HCT116 (cell line): ENCODE measurements around the gene ZBTB6. TPM values are rescaled to one million over a fixed set of nuclear protein-coding genes. Genes with fewer than 3 reads are reported as not detected.

ENCODE experiments used
- ATAC-seq: fragments of 200-7000 bp; cut with Tn5 transposase; 2 replicates; pipeline ENCODE4 v1.9.1; 2020; ENCODE audit warnings: mild to moderate bottlenecking, moderate library complexity
- BruUV-seq: library from RNA; stranded (reverse); fragments of 400-500 nt; replicated peaks from 2 replicates; lab custom pipeline; 2021; lab: Mats Ljungman, UMichigan
- CTCF ChIA-PET: fragments of 300-600 bp; sonication (Branson Sonifier 250); formaldehyde crosslinking; loops from one replicate; lab custom pipeline; 2021; ENCODE audit warnings: antibody characterized with exemption; lab: Charles Lee
- POLR2A ChIA-PET: fragments of 300-600, 350-600 bp; sonication (Branson Sonifier 250); formaldehyde crosslinking; loops from one replicate; lab custom pipeline; 2021; ENCODE audit warnings: antibody characterized with exemption; lab: Charles Lee
- RAD21 ChIA-PET, 2 experiments: fragments of 300-600 bp; sonication (Branson Sonifier 250); formaldehyde crosslinking; loops; one replicate each; lab custom pipeline; 2023; ENCODE audit warnings: low total read pairs in 2 of 2; ENCODE audit not compliant: uncharacterized antibody in 2 of 2, unreplicated experiment in 2 of 2, low non-redundant PET in 1 of 2; lab: Charles Lee
- DNase-seq: peaks from one replicate; pipeline ENCODE4 v3.0.0-alpha.2; 2010; ENCODE audit warnings: low read depth, low spot score
- H2AFZ ChIP-seq: fragments of 200-600 bp; shearing (Covaris generic), sonication (generic); 2 replicates; pipeline ENCODE4 v1.6.1; 2017; ENCODE audit warnings: low read depth, mixed run types, mixed read lengths, antibody characterized with exemption, low read length; ENCODE audit not compliant: poor library complexity, severe bottlenecking
- H3K27ac ChIP-seq: 2 replicates; pipeline ENCODE4 v1.5.1; 2012; ENCODE audit warnings: low read depth, low read length
- H3K27me3 ChIP-seq: fragments of 200-600 bp; sonication (generic); 2 replicates; pipeline ENCODE4 v1.6.1; 2016; ENCODE audit warnings: mixed run types, low read length, mixed read lengths; ENCODE audit not compliant: insufficient read depth
- H3K36me3 ChIP-seq, 2 experiments: fragments of 200-500 bp in 1 of 2; fragments of 200-600 bp in 1 of 2; sonication (Bioruptor generic) in 1 of 2; sonication (generic) in 1 of 2; 2 replicates each; pipeline versions ENCODE4 v1.5.1 to v1.6.1; 2014 to 2016; ENCODE audit warnings: low read length in 2 of 2, inconsistent platforms in 1 of 2, mixed read lengths in 1 of 2, mixed run types in 1 of 2; ENCODE audit not compliant: insufficient read depth in 2 of 2, control insufficient read depth in 1 of 2
- H3K4me1 ChIP-seq, 2 experiments: fragments of 200-600 bp in 1 of 2; sonication (generic) in 1 of 2; 2 replicates each; pipeline versions ENCODE4 v1.5.1 to v1.6.1; 2012 to 2017; ENCODE audit warnings: low read length in 2 of 2, inconsistent platforms in 1 of 2, mild to moderate bottlenecking in 1 of 2, mixed read lengths in 1 of 2, mixed run types in 1 of 2, moderate library complexity in 1 of 2; ENCODE audit not compliant: insufficient read depth in 2 of 2, control insufficient read depth in 1 of 2
- H3K4me2 ChIP-seq: fragments of 200-600 bp; sonication (generic); 2 replicates; pipeline ENCODE4 v1.6.1; 2017; ENCODE audit warnings: mixed run types, low read length, mixed read lengths
- H3K4me3 ChIP-seq, 2 experiments: fragments of 200-600 bp in 1 of 2; sonication (generic) in 1 of 2; replicated peaks in 1 of 2; 2 replicates each; pipeline ENCODE4 v1.5.1; 2011 to 2016; ENCODE audit warnings: low read length in 2 of 2, control low read depth in 1 of 2, low read depth in 1 of 2, mild to moderate bottlenecking in 1 of 2, mixed read lengths in 1 of 2, mixed run types in 1 of 2
- H3K79me2 ChIP-seq: fragments of 200-600 bp; sonication (generic); 2 replicates; pipeline ENCODE4 v1.6.1; 2017; ENCODE audit warnings: mild to moderate bottlenecking, mixed run types, low read length, moderate library complexity, mixed read lengths; ENCODE audit not compliant: insufficient read depth
- H3K9ac ChIP-seq: fragments of 200-600 bp; sonication (generic); 2 replicates; pipeline ENCODE4 v1.6.1; 2016; ENCODE audit warnings: low read length, mixed read lengths
- H3K9me2 ChIP-seq: fragments of 200-600 bp; sonication (generic), shearing (Covaris generic); 2 replicates; pipeline ENCODE4 v1.6.1; 2017; ENCODE audit warnings: mixed run types, mild to moderate bottlenecking, moderate library complexity; ENCODE audit not compliant: insufficient read depth
- H3K9me3 ChIP-seq, 2 experiments: fragments of 200-500 bp in 1 of 2; fragments of 200-600 bp in 1 of 2; sonication (Bioruptor generic) in 1 of 2; sonication (generic) in 1 of 2; 2 replicates each; pipeline ENCODE4 v1.6.1; 2014 to 2017; ENCODE audit warnings: low read length in 2 of 2, mixed read lengths in 2 of 2, inconsistent platforms in 1 of 2, low read depth in 1 of 2, mild to moderate bottlenecking in 1 of 2, mixed run types in 1 of 2, moderate library complexity in 1 of 2; ENCODE audit not compliant: control insufficient read depth in 1 of 2, insufficient read depth in 1 of 2
- H4K20me1 ChIP-seq: fragments of 200-600 bp; sonication (generic), shearing (Covaris generic); 2 replicates; pipeline ENCODE4 v1.6.1; 2017; ENCODE audit warnings: mixed run types, mild to moderate bottlenecking, moderate library complexity; ENCODE audit not compliant: insufficient read depth
- CEBPB ChIP-seq: IDR thresholded peaks from 2 replicates; pipeline ENCODE4 v1.6.1; 2012; ENCODE audit warnings: low read depth
- ELF1 ChIP-seq: IDR thresholded peaks from 2 replicates; pipeline ENCODE4 v1.6.1; 2012; ENCODE audit warnings: low read depth, borderline replicate concordance
- EZH2phosphoT487 ChIP-seq: fragments of 200-600 bp; IDR thresholded peaks from 2 replicates; pipeline ENCODE4 v1.6.1; 2018; ENCODE audit warnings: antibody characterized with exemption, borderline replicate concordance
- JUND ChIP-seq: IDR thresholded peaks from 2 replicates; pipeline ENCODE4 v1.6.1; 2012
- POLR2A ChIP-seq: IDR thresholded peaks from 2 replicates; pipeline ENCODE4 v1.7.0; 2011; ENCODE audit warnings: borderline replicate concordance; ENCODE audit not compliant: insufficient read depth, insufficient read length; ENCODE audit errors: extremely low read depth
- POLR2AphosphoS5 ChIP-seq: IDR thresholded peaks from 2 replicates; pipeline ENCODE4 v1.6.1; 2011; ENCODE audit warnings: mild to moderate bottlenecking, low read depth, low read length, moderate library complexity
- RAD21 ChIP-seq: IDR thresholded peaks from 2 replicates; pipeline ENCODE4 v1.6.1; 2012; ENCODE audit warnings: low read depth, mild to moderate bottlenecking
- SIN3A ChIP-seq: IDR thresholded peaks from 2 replicates; pipeline ENCODE4 v1.6.1; 2012; ENCODE audit warnings: low read depth
- SP1 ChIP-seq: IDR thresholded peaks from 2 replicates; pipeline ENCODE4 v1.6.1; 2012; ENCODE audit warnings: low read depth
- SRF ChIP-seq: IDR thresholded peaks from 2 replicates; pipeline ENCODE4 v1.6.1; 2012; ENCODE audit warnings: low read depth
- TCF7L2 ChIP-seq: IDR thresholded peaks from 2 replicates; pipeline ENCODE4 v1.7.0; 2011; ENCODE audit warnings: borderline replicate concordance, inconsistent platforms; ENCODE audit not compliant: insufficient read depth, insufficient read length; ENCODE audit errors: extremely low read depth
- YY1 ChIP-seq: IDR thresholded peaks from 2 replicates; pipeline ENCODE4 v1.6.1; 2011; ENCODE audit warnings: low read length, low read depth, moderate library complexity, mild to moderate bottlenecking; ENCODE audit not compliant: insufficient replicate concordance; ENCODE audit errors: extremely low read depth
- intact Hi-C: fragments of 100-400 bp; cut with micrococcal nuclease; formaldehyde crosslinking; loops from 2 replicates; pipeline ENCODE4 v1.10.0; 2022
- total RNA-seq: library from RNA; stranded (reverse); gene quantifications from one replicate; pipeline ENCODE4 v1.2.1, GENCODE V29; 2021; ENCODE audit not compliant: unreplicated experiment
- TF ChIP-seq, protein P1 (sequence below): IDR thresholded peaks from 2 replicates; pipeline ENCODE4 v1.6.1; 2011; ENCODE audit warnings: mild to moderate bottlenecking, low read length, moderate library complexity; ENCODE audit not compliant: insufficient replicate concordance; ENCODE audit errors: extremely low read depth

ZBTB6 gene
- total RNA-seq, 1 experiment from 2014 or later: 12.3 TPM

DNA sequence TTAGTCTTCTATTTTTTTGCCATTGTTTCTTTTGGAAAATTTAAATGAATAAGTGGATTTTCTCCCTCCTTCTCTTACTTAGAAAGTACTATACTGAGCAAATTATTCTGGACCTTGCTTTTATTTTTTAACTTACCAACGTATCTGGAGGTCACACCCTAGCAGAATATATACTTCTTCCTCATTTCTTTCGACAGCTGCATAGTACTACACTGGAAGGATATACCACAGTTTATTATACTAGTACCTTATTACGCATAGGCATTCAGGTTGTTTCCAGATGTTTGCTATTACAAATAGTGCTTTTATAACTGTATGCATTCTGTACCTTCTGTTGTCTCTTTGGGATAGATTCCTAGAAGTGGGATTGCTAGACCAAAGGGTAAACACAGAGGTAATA is 24.6 kb downstream of the ZBTB6 start:
- ChIA-PET RAD21 (no interaction called here), CTCF (no interaction called here), POLR2A (no interaction called here)
- no peaks in the 10 kb centered on the region for H3K27me3 ChIP-seq
- no TSS peak for BruUV-seq
- H3K79me2 ChIP-seq: no peaks in the 10 kb centered on the region
- no peak overlapping the region for H3K27ac ChIP-seq
- TF ChIP-seq POLR2AphosphoS5 (no peak), ELF1 (no peak), JUND (no peak), TCF7L2 (no peak), SIN3A (no peak), SP1 (no peak), RAD21 (no peak), POLR2A (no peak), CEBPB (no peak), YY1 (no peak), SRF (no peak), EZH2phosphoT487 (no peak)
- TF ChIP-seq, protein P1, sequence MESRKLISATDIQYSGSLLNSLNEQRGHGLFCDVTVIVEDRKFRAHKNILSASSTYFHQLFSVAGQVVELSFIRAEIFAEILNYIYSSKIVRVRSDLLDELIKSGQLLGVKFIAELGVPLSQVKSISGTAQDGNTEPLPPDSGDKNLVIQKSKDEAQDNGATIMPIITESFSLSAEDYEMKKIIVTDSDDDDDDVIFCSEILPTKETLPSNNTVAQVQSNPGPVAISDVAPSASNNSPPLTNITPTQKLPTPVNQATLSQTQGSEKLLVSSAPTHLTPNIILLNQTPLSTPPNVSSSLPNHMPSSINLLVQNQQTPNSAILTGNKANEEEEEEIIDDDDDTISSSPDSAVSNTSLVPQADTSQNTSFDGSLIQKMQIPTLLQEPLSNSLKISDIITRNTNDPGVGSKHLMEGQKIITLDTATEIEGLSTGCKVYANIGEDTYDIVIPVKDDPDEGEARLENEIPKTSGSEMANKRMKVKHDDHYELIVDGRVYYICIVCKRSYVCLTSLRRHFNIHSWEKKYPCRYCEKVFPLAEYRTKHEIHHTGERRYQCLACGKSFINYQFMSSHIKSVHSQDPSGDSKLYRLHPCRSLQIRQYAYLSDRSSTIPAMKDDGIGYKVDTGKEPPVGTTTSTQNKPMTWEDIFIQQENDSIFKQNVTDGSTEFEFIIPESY: no peak
- H3K9ac ChIP-seq: no peak overlapping the region
- H3K9me2 ChIP-seq: no peaks in the 10 kb centered on the region
- no peaks in the 10 kb centered on the region for H3K4me1 ChIP-seq
- no peak overlapping the region for H3K4me3 ChIP-seq
- ATAC-seq: no peak
- no peaks in the 10 kb centered on the region; the same call in 1 of the 2 replicates for H4K20me1 ChIP-seq
- DNase-seq: no peak
- H3K9me3 ChIP-seq: no peaks in the 10 kb centered on the region
- peaks cover 33 to 36% of the 10 kb centered on the region in 2 experiments; a peak in 3 of 4 replicates for H3K36me3 ChIP-seq
- H2AFZ ChIP-seq: no peak overlapping the region
- H3K4me2 ChIP-seq: no peak overlapping the region
- intact Hi-C loops: no loop called here
